SW480 (cell line): Measurements from ENCODE around the gene WARS2.

Experiments used
- DNase-seq: peaks from one replicate; pipeline ENCODE4 v3.0.0-alpha.2; 2016; ENCODE audit warnings: low spot score

The WARS2 gene

GRCh38 chr1:118998171-118998570, 142.3 kb downstream of the WARS2 start:
- DNase-seq, result peak; percentile 4

- DNase-seq, result no peak
Observed at GRCh38 chr1:118997225-118997624, 143.2 kb downstream of the WARS2 start.

GRCh38 chr1:118995312-118996016, 145.0 kb downstream of the WARS2 start:
- no peak for DNase-seq

GRCh38 chr1:118993700-118994026, 146.8 kb downstream of the WARS2 start:
- DNase-seq, result no peak

- DNase-seq, result no peak
Observed at GRCh38 chr1:118992868-118993699, 147.4 kb downstream of the WARS2 start.

- no peak for DNase-seq
Observed at GRCh38 chr1:118992237-118992825, 148.1 kb downstream of the WARS2 start.

GRCh38 chr1:118991448-118991847, 149.0 kb downstream of the WARS2 start:
- no peak for DNase-seq

GRCh38 chr1:118990513-118991152, 149.8 kb downstream of the WARS2 start:
- no peak for DNase-seq

GRCh38 chr1:118989878-118990378, 150.5 kb downstream of the WARS2 start:
- no peak for DNase-seq

GRCh38 chr1:118989006-118989815, 151.2 kb downstream of the WARS2 start:
- no peak for DNase-seq

GRCh38 chr1:118988186-118989005, 152.1 kb downstream of the WARS2 start, which contains the start of gene TBX15:
TSS of gene TBX15 (minus strand) at chr1:118988343. CDS start at chr1:118987795, 548 bp downstream.
- no peak for DNase-seq

GRCh38 chr1:118987468-118988185, 152.8 kb downstream of the WARS2 start:
- no peak for DNase-seq

GRCh38 chr1:118986555-118987467, 153.6 kb downstream of the WARS2 start:
- DNase-seq, result no peak

GRCh38 chr1:118985640-118986554, 154.6 kb downstream of the WARS2 start:
- DNase-seq, result no peak

GRCh38 chr1:118984722-118985639, 155.5 kb downstream of the WARS2 start:
- no peak for DNase-seq

- no peak for DNase-seq
Observed at GRCh38 chr1:118984086-118984721, 156.2 kb downstream of the WARS2 start.
